Thyroid gland (tissue), 4 donors: ENCODE measurements around the gene RUSC1.

ENCODE experiments used
- CTCF ChIP-seq, 6 experiments: fragments of 200-600 bp in 3 of 6; fragments of 450-650 bp in 3 of 6; sonication (generic) in 3 of 6; IDR thresholded peaks; one replicate each; pipeline ENCODE4 v1.5.1; 2016 to 2019; ENCODE audit warnings: antibody characterized with exemption in 6 of 6, mild to moderate bottlenecking in 2 of 6, inconsistent platforms in 1 of 6, moderate library complexity in 1 of 6
- POLR2A ChIP-seq, 2 donors: fragments of 450-650 bp; IDR thresholded peaks; one replicate each; pipeline ENCODE4 v1.6.1; 2017; ENCODE audit warnings: antibody characterized with exemption in 2 of 2, mild to moderate bottlenecking in 2 of 2, moderate library complexity in 1 of 2

GRCh38 chr1:155379631-155380090 lies 59.0 kb downstream of the RUSC1 start:
- TF ChIP-seq CTCF (IDR thresholded peaks at IDR 0.05) (no peak), POLR2A (IDR thresholded peaks at IDR 0.05) (no peak)
